ENCODE measurements around the gene BEND7.
"Not testable (repeated sequence)": the region's sequence is repeated elsewhere in the genome, so short reads cannot be mapped to it uniquely, and the experiment has no call there.

Gene BEND7

GRCh38 chr10:13437026-13437555 is 91.7 kb downstream of the BEND7 start:
- no peak overlapping the region for H3K27ac ChIP-seq (ENCODE audit: insufficient read depth, low read length, poor library complexity, severe bottlenecking)
- DNase-seq = no peak
- no peaks in the 10 kb centered on the region for H3K9me3 ChIP-seq (ENCODE audit: control insufficient read depth, low read length)
- no peaks in the 10 kb centered on the region for H3K36me3 ChIP-seq (ENCODE audit: control insufficient read depth, insufficient read depth, low read length)
- peaks cover 14% of the 10 kb centered on the region for H3K27me3 ChIP-seq (replicated peaks; ENCODE audit: control insufficient read depth, insufficient read depth, low read length, poor library complexity, severe bottlenecking)
- peaks cover 7% of the 10 kb centered on the region for H3K4me1 ChIP-seq (ENCODE audit: control insufficient read depth, insufficient read depth, low read length, poor library complexity, severe bottlenecking)
- H3K4me3 ChIP-seq (ENCODE audit: insufficient read depth, low read depth, low read length, poor library complexity, severe bottlenecking) = no peak overlapping the region

GRCh38 chr10:13427943-13428342 is 100.9 kb downstream of the BEND7 start:
- not testable (repeated sequence) for H3K4me3 ChIP-seq (ENCODE audit: insufficient read depth, low read depth, low read length, poor library complexity, severe bottlenecking); H3K9me3 ChIP-seq (ENCODE audit: control insufficient read depth, low read length); DNase-seq; H3K36me3 ChIP-seq (ENCODE audit: control insufficient read depth, insufficient read depth, low read length); H3K27ac ChIP-seq (ENCODE audit: insufficient read depth, low read length, poor library complexity, severe bottlenecking); H3K4me1 ChIP-seq (ENCODE audit: control insufficient read depth, insufficient read depth, low read length, poor library complexity, severe bottlenecking); H3K27me3 ChIP-seq (replicated peaks; ENCODE audit: control insufficient read depth, insufficient read depth, low read length, poor library complexity, severe bottlenecking)

- H3K27me3 ChIP-seq (replicated peaks; ENCODE audit: control insufficient read depth, insufficient read depth, low read length, poor library complexity, severe bottlenecking) = no peaks in the 10 kb centered on the region
- H3K9me3 ChIP-seq (ENCODE audit: control insufficient read depth, low read length) = no peaks in the 10 kb centered on the region
- no peaks in the 10 kb centered on the region for H3K36me3 ChIP-seq (ENCODE audit: control insufficient read depth, insufficient read depth, low read length)
- DNase-seq = no peak
- no peak overlapping the region for H3K27ac ChIP-seq (ENCODE audit: insufficient read depth, low read length, poor library complexity, severe bottlenecking)
- H3K4me3 ChIP-seq (ENCODE audit: insufficient read depth, low read depth, low read length, poor library complexity, severe bottlenecking) = no peak overlapping the region
- H3K4me1 ChIP-seq (ENCODE audit: control insufficient read depth, insufficient read depth, low read length, poor library complexity, severe bottlenecking) = no peaks in the 10 kb centered on the region
These were observed 103.4 kb downstream of the BEND7 start for GRCh38 chr10:13425397-13425796.

GRCh38 chr10:13422800-13423199 is 106.0 kb downstream of the BEND7 start:
- no peak for DNase-seq
- Histone ChIP-seq H3K4me1 (ENCODE audit: control insufficient read depth, insufficient read depth, low read length, poor library complexity, severe bottlenecking) (no peaks in the 10 kb centered on the region), H3K27ac (ENCODE audit: insufficient read depth, low read length, poor library complexity, severe bottlenecking) (no peak overlapping the region), H3K9me3 (ENCODE audit: control insufficient read depth, low read length) (no peaks in the 10 kb centered on the region), H3K27me3 (replicated peaks; ENCODE audit: control insufficient read depth, insufficient read depth, low read length, poor library complexity, severe bottlenecking) (no peaks in the 10 kb centered on the region), H3K36me3 (ENCODE audit: control insufficient read depth, insufficient read depth, low read length) (no peaks in the 10 kb centered on the region), H3K4me3 (ENCODE audit: insufficient read depth, low read depth, low read length, poor library complexity, severe bottlenecking) (no peak overlapping the region)

- Histone ChIP-seq H3K4me1 (ENCODE audit: control insufficient read depth, insufficient read depth, low read length, poor library complexity, severe bottlenecking) (no peaks in the 10 kb centered on the region), H3K4me3 (ENCODE audit: insufficient read depth, low read depth, low read length, poor library complexity, severe bottlenecking) (no peak overlapping the region), H3K36me3 (ENCODE audit: control insufficient read depth, insufficient read depth, low read length) (no peaks in the 10 kb centered on the region), H3K9me3 (ENCODE audit: control insufficient read depth, low read length) (no peaks in the 10 kb centered on the region), H3K27ac (ENCODE audit: insufficient read depth, low read length, poor library complexity, severe bottlenecking) (no peak overlapping the region), H3K27me3 (replicated peaks; ENCODE audit: control insufficient read depth, insufficient read depth, low read length, poor library complexity, severe bottlenecking) (no peaks in the 10 kb centered on the region)
- DNase-seq = no peak
These were observed 107.4 kb downstream of the BEND7 start for GRCh38 chr10:13421382-13421917.

- DNase-seq = no peak
- Histone ChIP-seq H3K4me3 (ENCODE audit: insufficient read depth, low read depth, low read length, poor library complexity, severe bottlenecking) (no peak overlapping the region), H3K27ac (ENCODE audit: insufficient read depth, low read length, poor library complexity, severe bottlenecking) (no peak overlapping the region), H3K27me3 (replicated peaks; ENCODE audit: control insufficient read depth, insufficient read depth, low read length, poor library complexity, severe bottlenecking) (no peaks in the 10 kb centered on the region), H3K36me3 (ENCODE audit: control insufficient read depth, insufficient read depth, low read length) (no peaks in the 10 kb centered on the region), H3K9me3 (ENCODE audit: control insufficient read depth, low read length) (no peaks in the 10 kb centered on the region), H3K4me1 (ENCODE audit: control insufficient read depth, insufficient read depth, low read length, poor library complexity, severe bottlenecking) (no peaks in the 10 kb centered on the region)
These were observed 108.1 kb downstream of the BEND7 start for GRCh38 chr10:13420532-13421307.

- Histone ChIP-seq H3K4me3 (ENCODE audit: insufficient read depth, low read depth, low read length, poor library complexity, severe bottlenecking) (no peak overlapping the region), H3K36me3 (ENCODE audit: control insufficient read depth, insufficient read depth, low read length) (no peaks in the 10 kb centered on the region), H3K27ac (ENCODE audit: insufficient read depth, low read length, poor library complexity, severe bottlenecking) (no peak overlapping the region), H3K27me3 (replicated peaks; ENCODE audit: control insufficient read depth, insufficient read depth, low read length, poor library complexity, severe bottlenecking) (no peaks in the 10 kb centered on the region), H3K4me1 (ENCODE audit: control insufficient read depth, insufficient read depth, low read length, poor library complexity, severe bottlenecking) (no peaks in the 10 kb centered on the region), H3K9me3 (ENCODE audit: control insufficient read depth, low read length) (no peaks in the 10 kb centered on the region)
- no peak for DNase-seq
These were observed 111.2 kb downstream of the BEND7 start for GRCh38 chr10:13417459-13418126.

GRCh38 chr10:13416760-13417159 is 112.1 kb downstream of the BEND7 start:
- DNase-seq = no peak
- no peaks in the 10 kb centered on the region for H3K27me3 ChIP-seq (replicated peaks; ENCODE audit: control insufficient read depth, insufficient read depth, low read length, poor library complexity, severe bottlenecking)
- no peaks in the 10 kb centered on the region for H3K36me3 ChIP-seq (ENCODE audit: control insufficient read depth, insufficient read depth, low read length)
- H3K27ac ChIP-seq (ENCODE audit: insufficient read depth, low read length, poor library complexity, severe bottlenecking) = no peak overlapping the region
- no peaks in the 10 kb centered on the region for H3K9me3 ChIP-seq (ENCODE audit: control insufficient read depth, low read length)
- H3K4me3 ChIP-seq (ENCODE audit: insufficient read depth, low read depth, low read length, poor library complexity, severe bottlenecking) = no peak overlapping the region
- H3K4me1 ChIP-seq (ENCODE audit: control insufficient read depth, insufficient read depth, low read length, poor library complexity, severe bottlenecking) = no peaks in the 10 kb centered on the region

- Histone ChIP-seq H3K27me3 (replicated peaks; ENCODE audit: control insufficient read depth, insufficient read depth, low read length, poor library complexity, severe bottlenecking) (no peaks in the 10 kb centered on the region), H3K4me3 (ENCODE audit: insufficient read depth, low read depth, low read length, poor library complexity, severe bottlenecking) (no peak overlapping the region), H3K27ac (ENCODE audit: insufficient read depth, low read length, poor library complexity, severe bottlenecking) (no peak overlapping the region), H3K9me3 (ENCODE audit: control insufficient read depth, low read length) (no peaks in the 10 kb centered on the region), H3K4me1 (ENCODE audit: control insufficient read depth, insufficient read depth, low read length, poor library complexity, severe bottlenecking) (no peaks in the 10 kb centered on the region), H3K36me3 (ENCODE audit: control insufficient read depth, insufficient read depth, low read length) (no peaks in the 10 kb centered on the region)
- no peak for DNase-seq
These were observed 114.0 kb downstream of the BEND7 start for GRCh38 chr10:13414855-13415254.

GRCh38 chr10:13414137-13414536 is 114.7 kb downstream of the BEND7 start:
- H3K9me3 ChIP-seq (ENCODE audit: control insufficient read depth, low read length) = no peaks in the 10 kb centered on the region
- H3K4me3 ChIP-seq (ENCODE audit: insufficient read depth, low read depth, low read length, poor library complexity, severe bottlenecking) = no peak overlapping the region
- no peak for DNase-seq
- H3K36me3 ChIP-seq (ENCODE audit: control insufficient read depth, insufficient read depth, low read length) = no peaks in the 10 kb centered on the region
- no peaks in the 10 kb centered on the region for H3K4me1 ChIP-seq (ENCODE audit: control insufficient read depth, insufficient read depth, low read length, poor library complexity, severe bottlenecking)
- H3K27ac ChIP-seq (ENCODE audit: insufficient read depth, low read length, poor library complexity, severe bottlenecking) = no peak overlapping the region
- H3K27me3 ChIP-seq (replicated peaks; ENCODE audit: control insufficient read depth, insufficient read depth, low read length, poor library complexity, severe bottlenecking) = no peaks in the 10 kb centered on the region

All from effector memory CD4-positive, alpha-beta T cell (primary cell).